CD14-positive monocyte (primary cell): ENCODE data around the gene MT1B. TPM values are rescaled to one million over a fixed set of nuclear protein-coding genes. Genes with fewer than 3 reads are reported as not detected.

ENCODE experiments used
- DNase-seq, 3 donors: peaks; one replicate each; pipeline ENCODE4 v3.0.0-alpha.2; 2011 to 2022
- H2AFZ ChIP-seq: 2 replicates; pipeline ENCODE4 v1.6.0; 2012; ENCODE audit warnings: mild to moderate bottlenecking, low read depth, low read length, inconsistent platforms; ENCODE audit not compliant: insufficient read depth, poor library complexity, severe bottlenecking
- H3K27ac ChIP-seq, 2 donors: 1 replicate in 1 of 2; 2 replicates in 1 of 2; pipeline ENCODE4 v1.5.1; 2012 to 2013; ENCODE audit warnings: low read length in 2 of 2, control low read depth in 1 of 2, inconsistent platforms in 1 of 2, low read depth in 1 of 2, mild to moderate bottlenecking in 1 of 2
- H3K27me3 ChIP-seq, 2 donors: one replicate each; pipeline versions ENCODE4 v1.6.0 to v1.6.1; 2011 to 2013; ENCODE audit warnings: low read length in 2 of 2; ENCODE audit not compliant: control insufficient read depth in 2 of 2, insufficient read depth in 2 of 2
- H3K36me3 ChIP-seq, 2 donors: replicated peaks in 1 of 2; 1 replicate in 1 of 2; 2 replicates in 1 of 2; pipeline versions ENCODE4 v1.5.1 to v1.6.1; 2012 to 2013; ENCODE audit warnings: low read length in 2 of 2, control low read depth in 1 of 2, inconsistent platforms in 1 of 2, mild to moderate bottlenecking in 1 of 2; ENCODE audit not compliant: insufficient read depth in 2 of 2, control insufficient read depth in 1 of 2
- H3K4me1 ChIP-seq, 2 donors: 1 replicate in 1 of 2; 2 replicates in 1 of 2; pipeline versions ENCODE4 v1.5.1 to v1.6.1; 2012 to 2013; ENCODE audit warnings: low read length in 2 of 2, control low read depth in 1 of 2, inconsistent platforms in 1 of 2, mild to moderate bottlenecking in 1 of 2, moderate library complexity in 1 of 2; ENCODE audit not compliant: insufficient read depth in 2 of 2, control insufficient read depth in 1 of 2
- H3K4me2 ChIP-seq: replicated peaks from 2 replicates; pipeline ENCODE3; 2012; ENCODE audit warnings: low read length, moderate library complexity, mild to moderate bottlenecking; ENCODE audit not compliant: poor library complexity, severe bottlenecking; ENCODE audit errors: extremely low read depth
- H3K4me3 ChIP-seq, 3 experiments: fragments of 200-600 bp in 1 of 3; sonication (generic) in 1 of 3; replicated peaks in 1 of 3; 1 replicate in 2 of 3; 2 replicates in 1 of 3; pipeline ENCODE4 v1.5.1; 2011 to 2013; ENCODE audit warnings: low read length in 3 of 3, mild to moderate bottlenecking in 3 of 3, control low read depth in 2 of 3, low read depth in 2 of 3, inconsistent platforms in 1 of 3, moderate library complexity in 1 of 3
- H3K79me2 ChIP-seq: 2 replicates; pipeline ENCODE4 v1.6.0; 2012; ENCODE audit warnings: mild to moderate bottlenecking, control low read depth, inconsistent platforms, low read length, moderate library complexity; ENCODE audit not compliant: insufficient read depth
- H3K9ac ChIP-seq: 2 replicates; pipeline ENCODE4 v1.6.0; 2017; ENCODE audit warnings: low read length, mild to moderate bottlenecking; ENCODE audit not compliant: insufficient read depth, poor library complexity, severe bottlenecking
- H3K9me3 ChIP-seq, 2 donors: replicated peaks in 1 of 2; 1 replicate in 1 of 2; 2 replicates in 1 of 2; pipeline versions ENCODE4 v1.5.1 to v1.6.1; 2012 to 2013; ENCODE audit warnings: low read length in 2 of 2, control low read depth in 1 of 2; ENCODE audit not compliant: control insufficient read depth in 1 of 2, insufficient read depth in 1 of 2
- H4K20me1 ChIP-seq: 2 replicates; pipeline ENCODE4 v1.6.0; 2012; ENCODE audit warnings: mild to moderate bottlenecking, low read length, control low read depth, moderate library complexity; ENCODE audit not compliant: insufficient read depth
- H3K27ac Mint-ChIP-seq, 7 donors: one replicate each; pipeline ENCODE4 v1.8.0; 2020; ENCODE audit warnings: mild to moderate bottlenecking in 7 of 7, mixed read lengths in 7 of 7, moderate library complexity in 6 of 7, inconsistent platforms in 2 of 7
- H3K27me3 Mint-ChIP-seq, 3 donors: one replicate each; pipeline ENCODE4 v1.8.0; 2021 to 2022; ENCODE audit warnings: low read depth in 3 of 3, mild to moderate bottlenecking in 3 of 3, mixed read lengths in 3 of 3, moderate library complexity in 3 of 3, inconsistent platforms in 1 of 3
- H3K36me3 Mint-ChIP-seq, 2 donors: one replicate each; pipeline ENCODE4 v1.8.0; 2020; ENCODE audit warnings: mixed read lengths in 2 of 2, inconsistent platforms in 1 of 2, mild to moderate bottlenecking in 1 of 2
- H3K4me1 Mint-ChIP-seq: one replicate; pipeline ENCODE4 v1.8.0; 2020; ENCODE audit warnings: mild to moderate bottlenecking, mixed read lengths
- H3K4me3 Mint-ChIP-seq, 2 donors: one replicate each; pipeline ENCODE4 v1.8.0; 2020; ENCODE audit warnings: mild to moderate bottlenecking in 2 of 2, mixed read lengths in 2 of 2, moderate library complexity in 1 of 2
- H3K9me3 Mint-ChIP-seq, 7 donors: one replicate each; pipeline ENCODE4 v1.8.0; 2020 to 2022; ENCODE audit warnings: mixed read lengths in 7 of 7, mild to moderate bottlenecking in 6 of 7, moderate library complexity in 6 of 7, inconsistent platforms in 2 of 7
- CTCF ChIP-seq: fragments of 200-600 bp; IDR thresholded peaks from one replicate; pipeline ENCODE4 v1.8.0; 2022; ENCODE audit warnings: antibody characterized with exemption, mild to moderate bottlenecking
- WGBS: methylation state at CpG from one replicate; pipeline ENCODE4 v1.1.5; 2013; ENCODE audit warnings: missing lambda C conversion rate; ENCODE audit not compliant: insufficient coverage; 5-methylcytosine and 5-hydroxymethylcytosine counted together
- intact Hi-C, 2 donors: fragments of 100-400 bp; cut with micrococcal nuclease; formaldehyde crosslinking; loops; one replicate each; pipeline versions ENCODE4 v1.15.0 to v1.15.1; 2023
- polyA plus RNA-seq, 3 donors: library from polyadenylated mRNA; depleted of rRNA in 1 of 3; unstranded in 2 of 3; stranded (reverse) in 1 of 3; fragments of 300-500 nt in 2 of 3; fragments of >200 nt in 1 of 3; fragmentation: Illumina TruSeq in 2 of 3; gene quantifications; 1 replicate in 2 of 3; 2 replicates in 1 of 3; pipeline ENCODE4 v1.2.3, GENCODE V29; 2012 to 2021

MT1B gene
- polyA plus RNA-seq, 3 donors: not detected

DNA sequence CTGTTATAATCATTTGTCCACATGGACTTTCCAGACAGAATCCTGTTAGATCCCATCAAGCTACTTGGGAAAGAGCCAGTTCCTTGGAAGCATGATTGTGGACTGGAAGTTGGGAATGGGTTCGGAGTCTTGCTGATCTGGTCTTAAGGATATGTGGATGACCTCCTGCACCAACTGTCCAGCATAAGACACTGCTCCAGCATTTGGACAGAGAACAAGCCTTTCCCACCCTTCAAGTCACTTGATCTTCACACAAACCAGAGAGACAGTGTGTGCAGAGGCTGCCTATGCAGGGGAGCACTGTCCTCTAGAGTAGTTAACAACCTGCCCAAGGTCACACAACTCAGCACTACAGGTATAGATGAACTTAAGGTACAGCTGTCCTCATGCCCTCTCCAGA, 5.8 kb upstream of the MT1B start:
- Mint-ChIP-seq H3K36me3 (no peaks in the 10 kb centered on the region), H3K27me3 (peaks cover 69 to 86% (median 81%) of the 10 kb centered on the region in 3 donors), H3K9me3 (peaks cover 0 to 7% (median 0%) of the 10 kb centered on the region in 7 donors), H3K4me1 (peaks cover 13% of the 10 kb centered on the region), H3K4me3 (peak overlapping the region in 1 of 2 donors; percentile 14), H3K27ac (no peak overlapping the region)
- Histone ChIP-seq H3K4me2 (no peak overlapping the region), H3K9me3 (peaks cover 0 to 5% of the 10 kb centered on the region in 2 donors), H3K4me3 (no peak overlapping the region), H3K4me1 (peaks cover 4 to 8% of the 10 kb centered on the region in 2 donors), H4K20me1 (no peaks in the 10 kb centered on the region), H3K27ac (no peak overlapping the region), H3K36me3 (no peaks in the 10 kb centered on the region), H3K27me3 (peaks cover 56 to 97% of the 10 kb centered on the region in 2 donors), H3K79me2 (no peaks in the 10 kb centered on the region), H2AFZ (no peak overlapping the region), H3K9ac (no peak overlapping the region)
- no CpG with 5 or more reads among the region's 1 CpG for WGBS
- intact Hi-C loops: no loop called here
- no peak for DNase-seq
- no peak for TF ChIP-seq CTCF

- WGBS: 50% methylated on average over 31 of the region's 33 CpGs
- peaks cover 57 to 85% (median 69%) of the 10 kb centered on the region in 3 donors for H3K27me3 Mint-ChIP-seq
- H2AFZ ChIP-seq: no peak overlapping the region
- peaks cover 11% of the 10 kb centered on the region for H3K4me1 Mint-ChIP-seq
- H3K79me2 ChIP-seq: no peaks in the 10 kb centered on the region
- no peak overlapping the region for H3K4me2 ChIP-seq
- peaks cover 36 to 77% of the 10 kb centered on the region in 2 donors for H3K27me3 ChIP-seq
- H3K36me3 Mint-ChIP-seq: no peaks in the 10 kb centered on the region
- H3K4me1 ChIP-seq: peaks cover 4 to 8% of the 10 kb centered on the region in 2 donors
- H3K27ac ChIP-seq: no peak overlapping the region
- no peaks in the 10 kb centered on the region for H3K36me3 ChIP-seq
- no peak overlapping the region for H3K9ac ChIP-seq
- intact Hi-C loops: no loop called here
- no peak overlapping the region for H3K4me3 ChIP-seq
- H3K9me3 Mint-ChIP-seq: peaks cover 0 to 9% (median 0%) of the 10 kb centered on the region in 7 donors
- no peaks in the 10 kb centered on the region for H4K20me1 ChIP-seq
- DNase-seq: no peak
- peak overlapping the region in 1 of 2 donors; percentile 79 for H3K4me3 Mint-ChIP-seq
- no peak overlapping the region for H3K27ac Mint-ChIP-seq
- peaks cover 0 to 5% of the 10 kb centered on the region in 2 donors for H3K9me3 ChIP-seq
- no peak for TF ChIP-seq CTCF
Measured at GRCh38 chr16:56647641-56648431, 3.9 kb upstream of the MT1B start.
